ENCODE data around the gene RFTN1. TPM values are rescaled to one million over a fixed set of nuclear protein-coding genes. Genes with fewer than 3 reads are reported as not detected.

Gene RFTN1
- total RNA-seq, 1 donor from 2014 or later, result 6.4 TPM

DNA sequence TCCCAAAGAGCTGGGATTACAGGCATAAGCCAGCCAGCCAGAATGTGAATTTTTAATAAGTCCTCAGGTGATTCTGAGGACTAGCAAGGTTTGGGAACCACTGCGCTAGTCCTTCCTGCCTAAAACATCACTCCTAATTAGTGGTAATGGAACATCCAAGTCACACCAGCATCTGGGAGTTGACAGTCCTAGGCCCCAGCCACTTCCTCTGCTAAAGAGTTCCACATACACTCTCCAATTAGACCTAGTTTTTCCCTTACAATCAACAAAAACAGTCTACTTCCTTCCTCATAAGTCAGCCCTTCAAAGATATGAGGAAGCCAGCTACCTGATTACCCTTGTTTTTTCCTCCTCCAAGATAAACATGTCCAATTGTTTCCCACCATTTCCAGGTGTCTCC, 170.4 kb downstream of the RFTN1 start:
- no peak for DNase-seq
- no peaks in the 10 kb centered on the region for H3K9me3 Mint-ChIP-seq (ENCODE audit: unreplicated experiment)
- TF ChIP-seq, protein P1, sequence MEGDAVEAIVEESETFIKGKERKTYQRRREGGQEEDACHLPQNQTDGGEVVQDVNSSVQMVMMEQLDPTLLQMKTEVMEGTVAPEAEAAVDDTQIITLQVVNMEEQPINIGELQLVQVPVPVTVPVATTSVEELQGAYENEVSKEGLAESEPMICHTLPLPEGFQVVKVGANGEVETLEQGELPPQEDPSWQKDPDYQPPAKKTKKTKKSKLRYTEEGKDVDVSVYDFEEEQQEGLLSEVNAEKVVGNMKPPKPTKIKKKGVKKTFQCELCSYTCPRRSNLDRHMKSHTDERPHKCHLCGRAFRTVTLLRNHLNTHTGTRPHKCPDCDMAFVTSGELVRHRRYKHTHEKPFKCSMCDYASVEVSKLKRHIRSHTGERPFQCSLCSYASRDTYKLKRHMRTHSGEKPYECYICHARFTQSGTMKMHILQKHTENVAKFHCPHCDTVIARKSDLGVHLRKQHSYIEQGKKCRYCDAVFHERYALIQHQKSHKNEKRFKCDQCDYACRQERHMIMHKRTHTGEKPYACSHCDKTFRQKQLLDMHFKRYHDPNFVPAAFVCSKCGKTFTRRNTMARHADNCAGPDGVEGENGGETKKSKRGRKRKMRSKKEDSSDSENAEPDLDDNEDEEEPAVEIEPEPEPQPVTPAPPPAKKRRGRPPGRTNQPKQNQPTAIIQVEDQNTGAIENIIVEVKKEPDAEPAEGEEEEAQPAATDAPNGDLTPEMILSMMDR (IDR thresholded peaks at IDR 0.05; ENCODE audit: partially characterized antibody, unreplicated experiment), result no peak
- H3K36me3 Mint-ChIP-seq (ENCODE audit: unreplicated experiment), result no peaks in the 10 kb centered on the region
- no peak overlapping the region for H3K4me3 Mint-ChIP-seq (ENCODE audit: unreplicated experiment)
- H3K27ac Mint-ChIP-seq (ENCODE audit: unreplicated experiment), result no peak overlapping the region
- H3K4me1 Mint-ChIP-seq (ENCODE audit: low read depth, unreplicated experiment), result peaks cover 9% of the 10 kb centered on the region
- peaks cover 5% of the 10 kb centered on the region for H3K27me3 Mint-ChIP-seq (ENCODE audit: unreplicated experiment)

- Mint-ChIP-seq H3K9me3 (ENCODE audit: unreplicated experiment) (peaks cover 2% of the 10 kb centered on the region), H3K27ac (ENCODE audit: unreplicated experiment) (no peak overlapping the region), H3K4me3 (ENCODE audit: unreplicated experiment) (no peak overlapping the region), H3K27me3 (ENCODE audit: unreplicated experiment) (no peaks in the 10 kb centered on the region), H3K36me3 (ENCODE audit: unreplicated experiment) (peaks cover 7% of the 10 kb centered on the region), H3K4me1 (ENCODE audit: low read depth, unreplicated experiment) (peaks cover 17% of the 10 kb centered on the region)
- TF ChIP-seq, protein P1 (IDR thresholded peaks at IDR 0.05; ENCODE audit: partially characterized antibody, unreplicated experiment), result no peak
- no peak for DNase-seq
Observed at GRCh38 chr3:16338999-16339398, 174.5 kb downstream of the RFTN1 start.

GRCh38 chr3:16337856-16338540, 175.5 kb downstream of the RFTN1 start:
- peaks cover 17% of the 10 kb centered on the region for H3K4me1 Mint-ChIP-seq (ENCODE audit: low read depth, unreplicated experiment)
- DNase-seq, result no peak
- H3K4me3 Mint-ChIP-seq (ENCODE audit: unreplicated experiment), result no peak overlapping the region
- TF ChIP-seq, protein P1 (IDR thresholded peaks at IDR 0.05; ENCODE audit: partially characterized antibody, unreplicated experiment), result no peak
- peaks cover 12% of the 10 kb centered on the region for H3K36me3 Mint-ChIP-seq (ENCODE audit: unreplicated experiment)
- H3K27me3 Mint-ChIP-seq (ENCODE audit: unreplicated experiment), result no peaks in the 10 kb centered on the region
- peaks cover 4% of the 10 kb centered on the region for H3K9me3 Mint-ChIP-seq (ENCODE audit: unreplicated experiment)
- no peak overlapping the region for H3K27ac Mint-ChIP-seq (ENCODE audit: unreplicated experiment)

DNA sequence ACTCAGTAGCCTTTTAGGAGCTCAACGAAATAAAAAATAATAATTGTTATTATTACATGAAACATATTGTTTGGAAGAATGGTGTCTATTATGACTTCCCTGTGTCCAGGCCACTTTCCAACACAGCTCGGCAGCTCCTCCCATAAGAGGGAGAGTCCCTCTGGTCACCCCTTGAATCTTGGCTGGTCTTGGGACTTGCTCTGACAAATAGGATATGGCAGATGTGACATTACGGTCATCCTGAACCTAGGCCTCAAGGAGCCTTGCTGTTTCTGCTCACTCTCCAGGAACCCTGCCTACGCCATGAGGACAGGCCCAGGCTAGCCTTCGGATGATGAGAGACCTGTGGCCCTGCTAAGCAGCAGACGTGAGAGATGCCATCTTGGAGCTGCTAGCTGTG, 176.7 kb downstream of the RFTN1 start:
- DNase-seq, result no peak
- Mint-ChIP-seq H3K36me3 (ENCODE audit: unreplicated experiment) (peaks cover 22% of the 10 kb centered on the region), H3K9me3 (ENCODE audit: unreplicated experiment) (peaks cover 4% of the 10 kb centered on the region), H3K4me1 (ENCODE audit: low read depth, unreplicated experiment) (peaks cover 17% of the 10 kb centered on the region), H3K27me3 (ENCODE audit: unreplicated experiment) (no peaks in the 10 kb centered on the region), H3K4me3 (ENCODE audit: unreplicated experiment) (no peak overlapping the region), H3K27ac (ENCODE audit: unreplicated experiment) (no peak overlapping the region)
- TF ChIP-seq, protein P1 (IDR thresholded peaks at IDR 0.05; ENCODE audit: partially characterized antibody, unreplicated experiment), result no peak

DNA sequence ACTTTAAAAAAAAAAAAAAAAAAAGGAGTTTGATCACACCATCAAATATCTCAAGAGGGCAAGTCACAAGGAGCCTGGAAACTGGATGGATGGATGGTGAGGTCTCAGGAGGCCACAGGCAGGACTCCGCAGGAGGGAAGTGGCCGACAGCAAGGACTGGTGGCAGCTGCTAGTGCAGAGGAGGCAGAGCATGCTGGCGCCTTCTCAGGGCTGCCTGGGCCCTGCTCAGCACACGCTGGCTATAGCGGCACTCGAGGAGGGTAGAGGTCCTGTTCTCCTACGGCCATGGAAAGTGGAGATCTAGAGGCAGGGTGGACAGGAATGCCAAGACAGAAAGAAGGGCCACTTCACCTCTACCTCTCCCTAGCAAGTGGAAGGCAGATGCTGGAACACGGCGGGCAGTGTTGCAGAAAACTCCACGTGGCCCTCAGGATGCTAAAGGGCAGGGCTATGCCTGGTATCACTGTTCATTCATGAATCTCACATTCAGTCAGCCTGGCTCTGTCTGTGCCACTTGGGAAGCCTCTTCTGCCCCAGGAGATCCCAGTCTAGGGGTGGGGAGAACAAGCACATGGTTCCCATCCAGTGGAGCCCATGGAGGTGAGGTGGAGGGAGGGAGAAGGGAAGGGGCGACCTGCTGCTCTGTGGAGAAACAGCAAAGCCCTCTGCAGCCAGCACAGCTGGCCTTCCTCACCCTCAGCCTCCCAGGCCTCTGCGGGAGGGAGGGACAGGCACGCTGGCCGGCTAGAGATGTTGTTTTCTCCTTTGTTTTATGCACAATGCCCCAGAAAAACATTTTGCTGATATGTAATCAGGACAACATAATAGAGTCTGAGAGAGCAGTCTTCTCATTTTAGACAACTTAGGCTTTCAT, 177.5 kb downstream of the RFTN1 start:
- TF ChIP-seq, protein P1 (IDR thresholded peaks at IDR 0.05; ENCODE audit: partially characterized antibody, unreplicated experiment), result no peak
- peak overlapping the region; percentile 73 for H3K27ac Mint-ChIP-seq (ENCODE audit: unreplicated experiment)
- peaks cover 17% of the 10 kb centered on the region for H3K4me1 Mint-ChIP-seq (ENCODE audit: low read depth, unreplicated experiment)
- H3K4me3 Mint-ChIP-seq (ENCODE audit: unreplicated experiment), result peak overlapping the region; percentile 23
- no peak for DNase-seq
- H3K27me3 Mint-ChIP-seq (ENCODE audit: unreplicated experiment), result no peaks in the 10 kb centered on the region
- H3K9me3 Mint-ChIP-seq (ENCODE audit: unreplicated experiment), result peaks cover 5% of the 10 kb centered on the region
- peaks cover 30% of the 10 kb centered on the region for H3K36me3 Mint-ChIP-seq (ENCODE audit: unreplicated experiment)
